Liver (tissue), 9 donors: Measurements from ENCODE around the gene BATF3. TPM values are rescaled to one million over a fixed set of nuclear protein-coding genes. Genes with fewer than 3 reads are reported as not detected.

Experiments
- DNase-seq: peaks from one replicate; pipeline ENCODE4 v3.0.0-alpha.2; 2017; ENCODE audit warnings: low spot score
- H3K27ac ChIP-seq, 2 donors: one replicate each; pipeline ENCODE4 v1.7.0; 2013; ENCODE audit warnings: inconsistent platforms in 2 of 2, low read length in 2 of 2, control low read depth in 1 of 2, low read depth in 1 of 2, mild to moderate bottlenecking in 1 of 2
- H3K27me3 ChIP-seq, 4 donors: one replicate each; pipeline versions ENCODE4 v1.6.1 to v1.7.0; 2013; ENCODE audit warnings: low read length in 3 of 4, inconsistent platforms in 1 of 4, mild to moderate bottlenecking in 1 of 4, moderate library complexity in 1 of 4; ENCODE audit not compliant: control insufficient read depth in 4 of 4, insufficient read depth in 4 of 4
- H3K36me3 ChIP-seq, 4 donors: one replicate each; pipeline versions ENCODE4 v1.6.1 to v1.7.0; 2013; ENCODE audit warnings: low read length in 3 of 4, mild to moderate bottlenecking in 3 of 4, low read depth in 1 of 4, moderate library complexity in 1 of 4; ENCODE audit not compliant: control insufficient read depth in 4 of 4, insufficient read depth in 3 of 4
- H3K4me1 ChIP-seq, 4 donors: one replicate each; pipeline versions ENCODE4 v1.6.1 to v1.7.0; 2013; ENCODE audit warnings: low read length in 3 of 4, mild to moderate bottlenecking in 3 of 4, moderate library complexity in 1 of 4; ENCODE audit not compliant: control insufficient read depth in 4 of 4, insufficient read depth in 4 of 4
- H3K4me3 ChIP-seq, 3 donors: one replicate each; pipeline versions ENCODE4 v1.6.1 to v1.7.0; 2013; ENCODE audit warnings: low read length in 3 of 3, control low read depth in 1 of 3, low read depth in 1 of 3, mild to moderate bottlenecking in 1 of 3
- H3K9ac ChIP-seq, 2 donors: one replicate each; pipeline ENCODE4 v1.7.0; 2013; ENCODE audit warnings: low read length in 2 of 2, mild to moderate bottlenecking in 2 of 2, moderate library complexity in 2 of 2, control low read depth in 1 of 2, low read depth in 1 of 2
- H3K9me3 ChIP-seq, 4 donors: one replicate each; pipeline versions ENCODE4 v1.6.1 to v1.7.0; 2013; ENCODE audit warnings: low read length in 3 of 4; ENCODE audit not compliant: control insufficient read depth in 4 of 4
- EGR1 ChIP-seq, 2 donors: IDR thresholded peaks; 2 replicates each; pipeline ENCODE4 v1.6.1; 2016 to 2018; ENCODE audit warnings: antibody characterized with exemption in 2 of 2, low read depth in 2 of 2
- FOXA1 ChIP-seq: IDR thresholded peaks from 2 replicates; pipeline ENCODE4 v1.6.1; 2016; ENCODE audit warnings: antibody characterized with exemption
- FOXA2 ChIP-seq: IDR thresholded peaks from 2 replicates; pipeline ENCODE4 v1.6.1; 2016; ENCODE audit warnings: antibody characterized with exemption
- GABPA ChIP-seq, 2 donors: IDR thresholded peaks in 1 of 2; conservative IDR thresholded peaks in 1 of 2; 2 replicates each; pipeline ENCODE4 v1.6.1; 2016; ENCODE audit warnings: antibody characterized with exemption in 2 of 2, mild to moderate bottlenecking in 1 of 2, moderate library complexity in 1 of 2
- HNF4A ChIP-seq, 2 donors: conservative IDR thresholded peaks; 2 replicates each; pipeline ENCODE4 v1.6.1; 2016; ENCODE audit warnings: antibody characterized with exemption in 2 of 2, mild to moderate bottlenecking in 2 of 2
- HNF4G ChIP-seq: IDR thresholded peaks from 2 replicates; pipeline ENCODE4 v1.6.1; 2016; ENCODE audit warnings: antibody characterized with exemption
- JUND ChIP-seq, 2 donors: IDR thresholded peaks; 2 replicates each; pipeline ENCODE4 v1.6.1; 2016; ENCODE audit warnings: antibody characterized with exemption in 2 of 2
- NR2F2 ChIP-seq: IDR thresholded peaks from 2 replicates; pipeline ENCODE4 v1.6.1; 2016; ENCODE audit warnings: antibody characterized with exemption
- RAD21 ChIP-seq, 2 donors: IDR thresholded peaks; 2 replicates each; pipeline ENCODE4 v1.6.1; 2016; ENCODE audit warnings: antibody characterized with exemption in 2 of 2, mild to moderate bottlenecking in 2 of 2
- RXRA ChIP-seq, 2 donors: IDR thresholded peaks; 2 replicates each; pipeline ENCODE4 v1.6.1; 2017 to 2018; ENCODE audit warnings: antibody characterized with exemption in 2 of 2, mild to moderate bottlenecking in 1 of 2
- SP1 ChIP-seq: IDR thresholded peaks from 2 replicates; pipeline ENCODE4 v1.6.1; 2018; ENCODE audit warnings: antibody characterized with exemption, mild to moderate bottlenecking
- TAF1 ChIP-seq: conservative IDR thresholded peaks from 2 replicates; pipeline ENCODE4 v1.6.1; 2016; ENCODE audit warnings: antibody characterized with exemption, mild to moderate bottlenecking
- WGBS: extraction: QIAGEN DNeasy Blood & Tissue Kit; methylation state at CpG from one replicate; pipeline ENCODE4 v1.1.7; 2013; 5-methylcytosine and 5-hydroxymethylcytosine counted together
- polyA plus RNA-seq, 2 donors: library from polyadenylated mRNA; stranded (reverse) in 1 of 2; unstranded in 1 of 2; fragments of 200-250 nt in 1 of 2; fragments of >200 nt in 1 of 2; fragmentation: Nextera tagmentation in 1 of 2; extraction: Ambion mirVana in 1 of 2; gene quantifications; one replicate each; pipeline versions ENCODE4 v1.2.1 to v1.2.3, GENCODE V29; 2013 to 2015
- total RNA-seq, 2 donors: library from RNA; depleted of rRNA; stranded (reverse); fragments of >200 nt; gene quantifications; one replicate each; pipeline ENCODE4 v1.2.3, GENCODE V29; 2014
- TF ChIP-seq, protein P1 (sequence below): IDR thresholded peaks from 2 replicates; pipeline ENCODE4 v1.6.1; 2016; ENCODE audit warnings: antibody characterized with exemption
- TF ChIP-seq, protein P2 (sequence below): IDR thresholded peaks from 2 replicates; pipeline ENCODE4 v1.6.1; 2016; ENCODE audit warnings: antibody characterized with exemption
- TF ChIP-seq, protein P3 (sequence below): fragments of 150-350 bp; IDR thresholded peaks from 2 replicates; pipeline ENCODE4 v1.5.1; 2017; ENCODE audit warnings: improper control_type of control experiment, low read depth, low read length; ENCODE audit not compliant: missing input control
- TF ChIP-seq, protein P4 (sequence below): IDR thresholded peaks from 2 replicates; pipeline ENCODE4 v1.6.1; 2016; ENCODE audit warnings: antibody characterized with exemption, mild to moderate bottlenecking
- TF ChIP-seq, protein P5 (sequence below): IDR thresholded peaks from 2 replicates; pipeline ENCODE4 v1.6.1; 2016; ENCODE audit warnings: antibody characterized with exemption
- donor health status: healthy.
- donor health status: healthy.
- donor health status: healthy.
- donor health status: healthy.
- donor health status: healthy.

The BATF3 gene
- total and polyA plus RNA-seq, 4 donors: 0.65 to 1.0 (median 0.91) TPM

DNA sequence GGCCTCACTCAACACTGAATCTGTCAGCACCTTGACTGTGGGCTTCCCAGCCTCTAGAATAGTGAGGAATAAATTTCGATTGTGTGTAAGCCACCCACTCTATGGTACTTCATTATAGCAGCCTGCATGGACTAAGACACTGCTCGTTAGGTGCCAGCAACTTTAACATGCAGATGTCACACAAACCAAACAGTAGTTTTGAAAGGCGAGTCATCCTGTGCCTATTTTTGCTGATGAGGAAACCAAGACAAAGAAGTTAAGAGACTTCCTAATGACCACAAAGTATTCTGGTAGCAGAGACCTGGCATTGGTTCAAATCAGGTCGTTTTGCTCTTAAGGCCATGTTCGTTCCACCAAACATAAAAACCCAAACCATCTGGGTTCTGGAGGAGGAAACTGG, 42.9 kb downstream of the BATF3 start:
- 82% methylated on average over 5 of the region's 5 CpGs for WGBS
- Histone ChIP-seq H3K36me3 (no peaks in the 10 kb centered on the region), H3K27ac (no peak overlapping the region), H3K27me3 (no peaks in the 10 kb centered on the region), H3K4me1 (no peaks in the 10 kb centered on the region), H3K9ac (no peak overlapping the region), H3K9me3 (no peaks in the 10 kb centered on the region), H3K4me3 (no peak overlapping the region)
- TF ChIP-seq RAD21 (IDR thresholded peaks at IDR 0.05) (no peak), TAF1 (no peak), FOXA2 (no peak), JUND (IDR thresholded peaks at IDR 0.05) (no peak), GABPA (IDR thresholded peaks at IDR 0.05 in 1 of 2, conservative IDR thresholded peaks at IDR 0.05 in 1 of 2) (no peak), FOXA1 (no peak)
- TF ChIP-seq, protein P1, sequence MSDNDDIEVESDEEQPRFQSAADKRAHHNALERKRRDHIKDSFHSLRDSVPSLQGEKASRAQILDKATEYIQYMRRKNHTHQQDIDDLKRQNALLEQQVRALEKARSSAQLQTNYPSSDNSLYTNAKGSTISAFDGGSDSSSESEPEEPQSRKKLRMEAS: no peak
- TF ChIP-seq, protein P2, sequence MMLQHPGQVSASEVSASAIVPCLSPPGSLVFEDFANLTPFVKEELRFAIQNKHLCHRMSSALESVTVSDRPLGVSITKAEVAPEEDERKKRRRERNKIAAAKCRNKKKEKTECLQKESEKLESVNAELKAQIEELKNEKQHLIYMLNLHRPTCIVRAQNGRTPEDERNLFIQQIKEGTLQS: no peak
- DNase-seq: no peak

DNA sequence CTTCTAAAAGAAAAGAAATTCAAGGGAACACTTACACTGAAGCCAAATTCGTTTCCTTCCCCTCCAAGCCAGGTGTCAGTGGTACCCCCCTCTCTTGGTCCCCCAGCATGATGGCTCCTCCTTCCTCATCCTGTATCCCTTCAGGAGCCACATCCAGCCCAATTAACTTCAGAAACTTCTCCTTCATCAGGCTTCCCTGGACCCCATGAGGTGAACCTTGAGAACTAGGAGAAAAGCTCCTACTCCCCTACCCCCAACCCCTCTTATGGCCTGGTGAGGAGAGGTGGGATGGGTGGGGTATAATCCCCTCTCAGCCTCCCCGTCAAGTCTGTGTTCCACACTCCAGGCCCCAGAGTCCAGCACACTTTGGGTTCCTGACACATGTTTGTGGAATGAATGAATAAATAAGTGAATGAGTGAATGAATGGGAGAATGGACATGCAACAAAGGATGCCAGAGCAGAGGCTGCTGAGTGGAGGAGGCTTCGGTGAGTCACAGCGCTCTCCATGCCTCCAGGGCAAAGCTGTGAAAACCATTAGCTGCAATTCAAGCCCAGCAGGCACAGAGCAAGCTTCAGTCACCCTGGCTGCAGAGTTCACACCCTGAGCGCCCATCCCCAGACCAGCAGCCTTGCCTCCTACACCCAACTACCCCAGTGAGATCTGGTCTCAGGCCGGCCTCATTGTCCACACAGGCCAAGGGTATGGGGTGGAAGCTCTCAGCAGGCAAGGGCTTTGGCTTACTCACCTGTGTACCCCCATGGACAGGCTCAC, 43.8 kb downstream of the BATF3 start:
- H3K36me3 ChIP-seq: no peaks in the 10 kb centered on the region
- H3K4me1 ChIP-seq: no peaks in the 10 kb centered on the region
- 78% methylated on average over 6 of the region's 6 CpGs for WGBS
- no peaks in the 10 kb centered on the region for H3K27me3 ChIP-seq
- TF ChIP-seq FOXA1: no peak
- TF ChIP-seq, protein P3, sequence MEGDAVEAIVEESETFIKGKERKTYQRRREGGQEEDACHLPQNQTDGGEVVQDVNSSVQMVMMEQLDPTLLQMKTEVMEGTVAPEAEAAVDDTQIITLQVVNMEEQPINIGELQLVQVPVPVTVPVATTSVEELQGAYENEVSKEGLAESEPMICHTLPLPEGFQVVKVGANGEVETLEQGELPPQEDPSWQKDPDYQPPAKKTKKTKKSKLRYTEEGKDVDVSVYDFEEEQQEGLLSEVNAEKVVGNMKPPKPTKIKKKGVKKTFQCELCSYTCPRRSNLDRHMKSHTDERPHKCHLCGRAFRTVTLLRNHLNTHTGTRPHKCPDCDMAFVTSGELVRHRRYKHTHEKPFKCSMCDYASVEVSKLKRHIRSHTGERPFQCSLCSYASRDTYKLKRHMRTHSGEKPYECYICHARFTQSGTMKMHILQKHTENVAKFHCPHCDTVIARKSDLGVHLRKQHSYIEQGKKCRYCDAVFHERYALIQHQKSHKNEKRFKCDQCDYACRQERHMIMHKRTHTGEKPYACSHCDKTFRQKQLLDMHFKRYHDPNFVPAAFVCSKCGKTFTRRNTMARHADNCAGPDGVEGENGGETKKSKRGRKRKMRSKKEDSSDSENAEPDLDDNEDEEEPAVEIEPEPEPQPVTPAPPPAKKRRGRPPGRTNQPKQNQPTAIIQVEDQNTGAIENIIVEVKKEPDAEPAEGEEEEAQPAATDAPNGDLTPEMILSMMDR: no peak
- no peak for TF ChIP-seq RXRA (IDR thresholded peaks at IDR 0.05)
- no peak for TF ChIP-seq SP1
- TF ChIP-seq, protein P2: no peak
- TF ChIP-seq GABPA (IDR thresholded peaks at IDR 0.05 in 1 of 2, conservative IDR thresholded peaks at IDR 0.05 in 1 of 2): no peak
- no peak for TF ChIP-seq FOXA2
- TF ChIP-seq RAD21 (IDR thresholded peaks at IDR 0.05): no peak
- no peak for TF ChIP-seq HNF4G
- no peak for TF ChIP-seq TAF1
- no peak for TF ChIP-seq HNF4A (conservative IDR thresholded peaks at IDR 0.05)
- TF ChIP-seq EGR1 (IDR thresholded peaks at IDR 0.05; ENCODE audit: low read depth in 2 of 2): no peak
- TF ChIP-seq NR2F2: no peak
- TF ChIP-seq, protein P4, sequence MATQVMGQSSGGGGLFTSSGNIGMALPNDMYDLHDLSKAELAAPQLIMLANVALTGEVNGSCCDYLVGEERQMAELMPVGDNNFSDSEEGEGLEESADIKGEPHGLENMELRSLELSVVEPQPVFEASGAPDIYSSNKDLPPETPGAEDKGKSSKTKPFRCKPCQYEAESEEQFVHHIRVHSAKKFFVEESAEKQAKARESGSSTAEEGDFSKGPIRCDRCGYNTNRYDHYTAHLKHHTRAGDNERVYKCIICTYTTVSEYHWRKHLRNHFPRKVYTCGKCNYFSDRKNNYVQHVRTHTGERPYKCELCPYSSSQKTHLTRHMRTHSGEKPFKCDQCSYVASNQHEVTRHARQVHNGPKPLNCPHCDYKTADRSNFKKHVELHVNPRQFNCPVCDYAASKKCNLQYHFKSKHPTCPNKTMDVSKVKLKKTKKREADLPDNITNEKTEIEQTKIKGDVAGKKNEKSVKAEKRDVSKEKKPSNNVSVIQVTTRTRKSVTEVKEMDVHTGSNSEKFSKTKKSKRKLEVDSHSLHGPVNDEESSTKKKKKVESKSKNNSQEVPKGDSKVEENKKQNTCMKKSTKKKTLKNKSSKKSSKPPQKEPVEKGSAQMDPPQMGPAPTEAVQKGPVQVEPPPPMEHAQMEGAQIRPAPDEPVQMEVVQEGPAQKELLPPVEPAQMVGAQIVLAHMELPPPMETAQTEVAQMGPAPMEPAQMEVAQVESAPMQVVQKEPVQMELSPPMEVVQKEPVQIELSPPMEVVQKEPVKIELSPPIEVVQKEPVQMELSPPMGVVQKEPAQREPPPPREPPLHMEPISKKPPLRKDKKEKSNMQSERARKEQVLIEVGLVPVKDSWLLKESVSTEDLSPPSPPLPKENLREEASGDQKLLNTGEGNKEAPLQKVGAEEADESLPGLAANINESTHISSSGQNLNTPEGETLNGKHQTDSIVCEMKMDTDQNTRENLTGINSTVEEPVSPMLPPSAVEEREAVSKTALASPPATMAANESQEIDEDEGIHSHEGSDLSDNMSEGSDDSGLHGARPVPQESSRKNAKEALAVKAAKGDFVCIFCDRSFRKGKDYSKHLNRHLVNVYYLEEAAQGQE: no peak
- TF ChIP-seq, protein P5, sequence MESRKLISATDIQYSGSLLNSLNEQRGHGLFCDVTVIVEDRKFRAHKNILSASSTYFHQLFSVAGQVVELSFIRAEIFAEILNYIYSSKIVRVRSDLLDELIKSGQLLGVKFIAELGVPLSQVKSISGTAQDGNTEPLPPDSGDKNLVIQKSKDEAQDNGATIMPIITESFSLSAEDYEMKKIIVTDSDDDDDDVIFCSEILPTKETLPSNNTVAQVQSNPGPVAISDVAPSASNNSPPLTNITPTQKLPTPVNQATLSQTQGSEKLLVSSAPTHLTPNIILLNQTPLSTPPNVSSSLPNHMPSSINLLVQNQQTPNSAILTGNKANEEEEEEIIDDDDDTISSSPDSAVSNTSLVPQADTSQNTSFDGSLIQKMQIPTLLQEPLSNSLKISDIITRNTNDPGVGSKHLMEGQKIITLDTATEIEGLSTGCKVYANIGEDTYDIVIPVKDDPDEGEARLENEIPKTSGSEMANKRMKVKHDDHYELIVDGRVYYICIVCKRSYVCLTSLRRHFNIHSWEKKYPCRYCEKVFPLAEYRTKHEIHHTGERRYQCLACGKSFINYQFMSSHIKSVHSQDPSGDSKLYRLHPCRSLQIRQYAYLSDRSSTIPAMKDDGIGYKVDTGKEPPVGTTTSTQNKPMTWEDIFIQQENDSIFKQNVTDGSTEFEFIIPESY: no peak
- no peak for TF ChIP-seq JUND (IDR thresholded peaks at IDR 0.05)
- TF ChIP-seq, protein P1: no peak
- H3K4me3 ChIP-seq: no peak overlapping the region
- no peak for DNase-seq
- H3K9me3 ChIP-seq: no peaks in the 10 kb centered on the region
- no peak overlapping the region for H3K9ac ChIP-seq
- H3K27ac ChIP-seq: no peak overlapping the region
